Kidney epithelial cell (primary cell): Measurements from ENCODE around the gene CSNK2A3. TPM values are rescaled to one million over a fixed set of nuclear protein-coding genes. Genes with fewer than 3 reads are reported as not detected.

Experiments
- DNase-seq: peaks from one replicate; pipeline ENCODE4 v3.0.0-alpha.2; 2010; ENCODE audit warnings: low read depth
- H3K27me3 ChIP-seq: 2 replicates; pipeline ENCODE4 v1.6.0; 2011; ENCODE audit warnings: low read length; ENCODE audit not compliant: control insufficient read depth, insufficient read depth
- H3K36me3 ChIP-seq: 2 replicates; pipeline ENCODE4 v1.5.1; 2011; ENCODE audit warnings: low read length; ENCODE audit not compliant: control insufficient read depth, insufficient read depth
- H3K4me3 ChIP-seq: 2 replicates; pipeline ENCODE4 v1.5.1; 2011; ENCODE audit warnings: low read depth, mild to moderate bottlenecking, control low read depth, low read length
- total RNA-seq: library from RNA; depleted of rRNA; stranded (reverse); fragments of >200 nt; gene quantifications from 2 replicates; pipeline ENCODE4 v1.2.3, GENCODE V29; 2015
- TF ChIP-seq, protein P1 (sequence below): IDR thresholded peaks from 2 replicates; pipeline ENCODE4 v1.5.1; 2011; ENCODE audit warnings: mild to moderate bottlenecking, moderate library complexity, low read length, control low read depth, inconsistent platforms; ENCODE audit not compliant: insufficient read depth, poor library complexity, severe bottlenecking

The CSNK2A3 gene
- total RNA-seq, 1 donor from 2014 or later: 3.4 TPM

DNA sequence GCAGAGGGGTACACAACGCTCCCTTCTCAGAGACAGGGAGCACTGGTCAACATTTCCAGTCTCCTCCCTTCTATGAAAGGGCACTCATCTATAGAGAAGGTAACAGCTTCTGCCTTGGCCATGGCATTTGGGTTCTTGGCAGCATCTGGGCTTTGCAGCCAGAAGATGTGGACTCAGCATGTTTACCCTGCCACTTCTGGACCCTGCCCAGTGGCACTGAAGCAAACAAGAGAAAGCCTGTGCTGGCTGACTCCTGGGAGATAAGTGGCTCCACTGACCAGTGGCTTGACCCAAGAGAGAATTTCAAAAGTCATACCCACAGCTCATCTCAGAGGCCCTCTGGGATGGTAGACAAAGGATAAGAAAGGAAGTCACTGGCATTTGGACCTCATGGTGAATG, 8.0 kb downstream of the CSNK2A3 start:
- Histone ChIP-seq H3K27me3 (no peaks in the 10 kb centered on the region), H3K4me3 (no peak overlapping the region), H3K36me3 (no peaks in the 10 kb centered on the region)
- TF ChIP-seq, protein P1, sequence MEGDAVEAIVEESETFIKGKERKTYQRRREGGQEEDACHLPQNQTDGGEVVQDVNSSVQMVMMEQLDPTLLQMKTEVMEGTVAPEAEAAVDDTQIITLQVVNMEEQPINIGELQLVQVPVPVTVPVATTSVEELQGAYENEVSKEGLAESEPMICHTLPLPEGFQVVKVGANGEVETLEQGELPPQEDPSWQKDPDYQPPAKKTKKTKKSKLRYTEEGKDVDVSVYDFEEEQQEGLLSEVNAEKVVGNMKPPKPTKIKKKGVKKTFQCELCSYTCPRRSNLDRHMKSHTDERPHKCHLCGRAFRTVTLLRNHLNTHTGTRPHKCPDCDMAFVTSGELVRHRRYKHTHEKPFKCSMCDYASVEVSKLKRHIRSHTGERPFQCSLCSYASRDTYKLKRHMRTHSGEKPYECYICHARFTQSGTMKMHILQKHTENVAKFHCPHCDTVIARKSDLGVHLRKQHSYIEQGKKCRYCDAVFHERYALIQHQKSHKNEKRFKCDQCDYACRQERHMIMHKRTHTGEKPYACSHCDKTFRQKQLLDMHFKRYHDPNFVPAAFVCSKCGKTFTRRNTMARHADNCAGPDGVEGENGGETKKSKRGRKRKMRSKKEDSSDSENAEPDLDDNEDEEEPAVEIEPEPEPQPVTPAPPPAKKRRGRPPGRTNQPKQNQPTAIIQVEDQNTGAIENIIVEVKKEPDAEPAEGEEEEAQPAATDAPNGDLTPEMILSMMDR: no peak
- DNase-seq: no peak

DNA sequence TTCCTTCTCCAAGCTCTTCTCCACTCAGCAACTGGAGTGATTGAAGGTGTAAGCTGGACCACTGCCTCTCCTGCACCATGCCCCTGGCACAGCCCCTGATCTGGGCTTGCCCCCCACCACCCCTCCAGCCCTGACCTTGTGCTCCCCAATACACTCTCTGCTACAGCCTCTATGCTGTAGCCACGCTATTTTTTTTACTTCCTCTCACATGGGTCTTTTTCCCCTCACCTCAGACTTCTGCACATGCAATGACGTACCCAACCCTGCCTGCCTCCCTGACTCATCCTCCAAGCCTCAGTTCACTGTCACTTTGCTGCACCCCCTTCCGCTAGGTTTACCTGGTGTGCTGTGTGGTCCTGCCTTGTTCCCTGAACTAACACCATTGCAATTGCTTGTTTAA, 9.0 kb downstream of the CSNK2A3 start:
- Histone ChIP-seq H3K36me3 (no peaks in the 10 kb centered on the region), H3K4me3 (no peak overlapping the region), H3K27me3 (no peaks in the 10 kb centered on the region)
- TF ChIP-seq, protein P1: no peak
- no peak for DNase-seq

DNA sequence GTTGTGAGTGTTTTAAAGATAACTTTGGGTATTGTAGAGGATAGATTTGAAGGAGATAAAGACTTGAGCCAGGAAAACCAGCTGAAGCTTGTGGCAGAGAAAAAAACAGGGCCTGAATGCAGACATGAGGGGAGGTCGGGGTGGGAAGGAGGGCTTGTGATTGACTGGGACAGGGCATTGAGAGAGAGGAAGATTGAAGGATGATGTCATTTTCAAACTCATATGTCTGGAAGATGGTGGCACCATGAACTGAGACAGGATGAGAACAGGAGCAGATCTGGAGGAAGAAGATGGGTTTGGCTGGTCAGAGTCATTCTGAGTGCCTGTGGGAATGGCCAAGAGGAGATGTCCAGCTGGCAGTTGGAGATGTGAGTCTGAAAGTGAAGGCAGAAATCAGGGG, 14.7 kb downstream of the CSNK2A3 start:
- Histone ChIP-seq H3K4me3 (no peak overlapping the region), H3K36me3 (no peaks in the 10 kb centered on the region), H3K27me3 (no peaks in the 10 kb centered on the region)
- TF ChIP-seq, protein P1: no peak
- DNase-seq: no peak

DNA sequence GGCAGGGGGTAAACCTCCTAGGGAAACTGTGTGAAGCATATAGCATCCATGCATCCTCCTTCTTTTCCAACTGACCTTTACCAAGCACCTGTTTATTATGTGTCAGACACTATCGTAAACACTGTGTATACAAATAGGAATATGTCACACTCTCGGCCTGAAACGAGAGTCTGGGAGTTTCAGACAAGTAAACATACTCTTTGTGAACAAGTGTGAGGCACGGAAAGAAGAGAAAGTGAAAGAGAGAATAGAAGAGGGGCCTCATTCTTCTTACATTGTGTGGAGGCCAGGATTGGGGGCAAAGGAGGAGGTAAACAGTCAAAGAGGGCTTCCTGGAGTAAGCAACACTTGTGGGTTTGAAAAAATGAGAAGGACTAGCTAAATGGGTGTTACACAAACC, 16.4 kb downstream of the CSNK2A3 start:
- TF ChIP-seq, protein P1: no peak
- no peak for DNase-seq
- H3K27me3 ChIP-seq: no peaks in the 10 kb centered on the region
- no peaks in the 10 kb centered on the region for H3K36me3 ChIP-seq
- H3K4me3 ChIP-seq: no peak overlapping the region

DNA sequence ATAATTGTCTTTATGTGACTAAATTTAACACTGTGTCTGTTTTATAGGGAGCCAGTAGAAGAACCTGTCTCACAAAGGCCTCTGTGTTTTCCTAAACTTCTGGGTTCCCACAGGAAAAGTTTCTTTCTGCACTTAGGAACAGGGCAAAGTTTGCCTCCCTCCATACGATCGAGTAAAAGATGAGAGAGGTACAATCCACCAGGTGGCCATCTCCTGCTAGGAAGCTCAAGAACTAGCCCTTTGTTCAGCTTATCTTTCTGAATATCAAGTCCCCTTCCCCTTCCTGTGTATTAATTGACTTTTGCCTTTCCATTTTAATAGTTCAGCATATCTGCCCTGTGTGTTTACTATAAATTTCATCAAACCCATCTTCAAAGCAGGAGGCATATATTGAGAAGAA, 18.0 kb downstream of the CSNK2A3 start:
- Histone ChIP-seq H3K27me3 (no peaks in the 10 kb centered on the region), H3K4me3 (no peak overlapping the region), H3K36me3 (no peaks in the 10 kb centered on the region)
- TF ChIP-seq, protein P1: no peak
- DNase-seq: no peak

DNA sequence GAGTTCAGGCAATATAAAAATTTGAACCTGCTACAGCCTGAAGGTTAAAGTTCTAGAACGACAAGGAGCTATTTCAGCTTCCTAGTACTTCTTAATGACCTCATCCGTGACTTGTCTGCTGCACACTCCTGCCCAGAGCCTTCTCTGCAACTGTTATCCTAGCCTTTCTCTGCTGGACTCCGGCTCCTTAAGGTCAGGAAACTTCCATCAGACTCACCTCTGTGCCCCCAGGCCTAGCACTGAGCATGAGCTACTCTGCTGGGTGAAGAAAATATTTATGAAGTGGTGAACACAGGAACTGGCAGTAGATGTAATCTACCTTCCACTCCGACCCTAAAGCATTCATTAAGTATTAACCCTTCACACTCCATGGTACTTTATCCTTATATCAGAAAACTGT, 18.4 kb downstream of the CSNK2A3 start:
- DNase-seq: no peak
- H3K4me3 ChIP-seq: no peak overlapping the region
- H3K36me3 ChIP-seq: no peaks in the 10 kb centered on the region

More for the DNA sequence above, 18.4 kb downstream of the CSNK2A3 start:
- TF ChIP-seq, protein P1: no peak
- H3K27me3 ChIP-seq: no peaks in the 10 kb centered on the region
